Fibroblast of skin of abdomen (primary cell): ENCODE measurements around the gene PLEKHB1.

Experiments
- DNase-seq: peaks from one replicate; pipeline ENCODE4 v3.0.0-alpha.2; 2013

Gene PLEKHB1

DNA sequence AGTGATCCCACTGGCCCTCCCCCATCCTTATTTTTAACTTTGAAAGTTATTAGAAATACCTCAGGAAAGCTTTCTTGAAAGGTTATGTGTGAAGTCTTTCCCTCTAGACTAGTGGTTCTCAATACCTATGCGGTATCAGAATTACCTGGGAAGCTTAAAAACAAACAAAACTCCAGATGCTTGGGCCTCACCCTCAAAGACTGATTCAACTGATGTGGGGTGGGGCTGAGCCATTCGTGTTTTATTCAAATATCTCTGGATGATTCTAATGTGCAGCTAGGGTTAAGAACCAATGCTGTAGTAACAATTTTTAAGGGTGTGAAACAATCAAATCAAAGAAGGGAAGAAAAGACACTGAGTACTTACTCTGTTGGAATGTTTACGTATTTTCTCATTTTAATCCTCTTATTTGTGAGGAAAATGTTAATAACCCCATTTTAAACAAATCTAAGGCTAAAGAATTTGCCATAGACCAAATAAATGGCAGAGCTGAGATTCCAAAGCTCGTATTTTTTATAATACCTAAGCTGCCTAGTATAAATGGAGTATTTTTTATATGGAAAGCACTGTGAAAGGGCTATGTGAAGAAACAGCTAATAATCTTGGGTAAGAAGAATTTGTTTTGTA lies 47.6 kb downstream of the PLEKHB1 start:
- DNase-seq, result no peak

GRCh38 chr11:73705053-73705452 lies 58.7 kb downstream of the PLEKHB1 start:
- DNase-seq, result no peak

DNA sequence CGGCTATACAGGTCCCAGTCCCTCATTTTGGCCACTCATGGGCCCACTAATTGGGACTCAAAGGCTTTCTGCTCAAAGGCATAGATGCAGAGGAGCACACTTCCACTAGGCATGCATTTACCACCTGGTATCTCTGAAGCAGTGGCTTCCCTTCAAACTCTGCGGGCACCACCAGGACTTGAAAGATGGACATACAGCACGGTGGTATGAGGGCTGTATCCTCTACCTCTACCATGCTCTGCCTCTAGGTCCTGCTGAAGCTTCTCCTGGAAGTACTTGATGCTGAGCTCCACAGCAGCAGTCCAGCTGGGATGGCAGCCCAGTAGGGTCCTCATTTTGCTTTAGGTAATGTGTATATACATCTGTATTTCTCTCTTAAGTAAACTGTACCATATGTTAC lies 64.6 kb downstream of the PLEKHB1 start:
- no peak for DNase-seq
